Esophagus squamous epithelium (tissue), 5 donors: ENCODE measurements around the gene MBP. TPM values are rescaled to one million over a fixed set of nuclear protein-coding genes. Genes with fewer than 3 reads are reported as not detected.

Source experiments
- DNase-seq: peaks from one replicate; lab custom pipeline; 2025; lab: John Stamatoyannopoulos, UW
- H3K27ac ChIP-seq, 4 donors: fragments of 200-600 bp; sonication (generic); one replicate each; pipeline ENCODE4 v1.5.1; 2016 to 2019; ENCODE audit warnings: mild to moderate bottlenecking in 1 of 4
- H3K27me3 ChIP-seq, 4 donors: fragments of 200-600 bp; sonication (generic); 1 replicate in 3 of 4; 2 replicates in 1 of 4; pipeline versions ENCODE4 v1.5.1 to v1.6.0; 2017 to 2021; ENCODE audit warnings: antibody characterized with exemption in 1 of 4
- H3K36me3 ChIP-seq, 3 donors: fragments of 200-600 bp; sonication (generic); one replicate each; pipeline ENCODE4 v1.5.1; 2016 to 2019
- H3K4me1 ChIP-seq, 3 donors: fragments of 200-600 bp; sonication (generic); one replicate each; pipeline ENCODE4 v1.5.1; 2017 to 2019
- H3K4me3 ChIP-seq, 4 donors: fragments of 200-600 bp; sonication (generic); 1 replicate in 3 of 4; 2 replicates in 1 of 4; pipeline ENCODE4 v1.5.1; 2016 to 2019; ENCODE audit warnings: mild to moderate bottlenecking in 2 of 4, moderate library complexity in 1 of 4
- H3K9me3 ChIP-seq, 3 donors: fragments of 200-600 bp; sonication (generic); one replicate each; pipeline ENCODE4 v1.5.1; 2016 to 2019
- CTCF ChIP-seq, 6 experiments: fragments of 450-650 bp in 4 of 6; fragments of 200-600 bp in 2 of 6; sonication (generic) in 2 of 6; IDR thresholded peaks; one replicate each; pipeline ENCODE4 v1.5.1; 2016 to 2019; ENCODE audit warnings: antibody characterized with exemption in 6 of 6, mild to moderate bottlenecking in 4 of 6, moderate library complexity in 4 of 6
- POLR2A ChIP-seq, 4 donors: fragments of 450-650 bp; IDR thresholded peaks; one replicate each; pipeline ENCODE4 v1.6.1; 2017; ENCODE audit warnings: antibody characterized with exemption in 4 of 4, mild to moderate bottlenecking in 4 of 4, moderate library complexity in 3 of 4
- WGBS, 2 donors: methylation state at CpG; one replicate each; pipeline ENCODE4 v1.1.5; 2018; 5-methylcytosine and 5-hydroxymethylcytosine counted together
- intact Hi-C: fragments of 100-400 bp; cut with DNase I; formaldehyde crosslinking; loops from one replicate; pipeline ENCODE4 v1.15.0; 2022
- total RNA-seq, 4 donors: library from RNA; depleted of rRNA; stranded (reverse); fragments of >200 nt; gene quantifications; one replicate each; pipeline ENCODE4 v1.1.0, GENCODE V29; 2016
- donor health status: DM: yes; HTN: yes; CAD: no.

Gene MBP
- total RNA-seq, 4 donors from 2014 or later = 21.9 to 38.9 (median 25.2) TPM

DNA sequence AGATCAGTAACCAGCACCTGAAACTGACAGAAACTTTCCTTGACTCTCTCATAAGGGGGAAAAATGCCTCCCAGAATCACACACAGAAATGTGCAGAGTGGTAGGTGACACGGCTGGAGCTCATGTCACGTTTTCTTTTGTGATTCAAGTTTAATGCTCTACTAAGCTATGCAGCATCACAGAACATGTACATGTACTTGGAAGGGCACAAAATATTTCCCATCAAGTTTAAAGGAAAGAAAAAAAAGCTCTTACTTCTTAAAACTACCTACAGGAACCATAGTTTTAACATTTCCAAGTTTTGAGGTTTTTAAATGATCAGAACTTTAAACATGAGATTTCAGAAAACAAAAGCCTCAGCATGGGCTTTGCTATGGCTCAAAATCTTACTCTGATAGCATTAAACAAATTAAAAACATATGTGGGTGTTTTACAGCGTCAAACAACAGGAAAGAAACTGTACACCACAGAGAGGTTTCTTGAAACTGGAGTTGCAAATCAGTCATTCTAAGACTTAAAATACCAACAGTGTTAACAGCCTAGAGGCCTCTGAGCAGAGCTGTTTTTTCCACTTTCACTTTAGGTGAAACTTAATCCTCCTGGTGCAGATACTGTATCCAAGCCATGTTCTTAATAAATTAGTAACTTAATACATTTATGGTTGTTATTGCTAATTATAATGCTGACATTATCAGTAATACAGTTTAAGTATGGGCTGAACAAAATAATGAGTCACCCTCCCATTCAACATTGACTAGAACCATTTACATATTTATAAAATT is 30.1 kb downstream of the MBP start:
- 5 to 16% methylated on average over 3 of the region's 3 CpGs for WGBS, 2 donors
- H3K9me3 ChIP-seq = no peaks in the 10 kb centered on the region

GRCh38 chr18:77101410-77102258 is 30.9 kb downstream of the MBP start:
- 6 to 12% methylated on average over 13 to 16 of the region's 16 CpGs for WGBS, 2 donors
- peak; percentile 38 for DNase-seq

More for the DNA sequence above, 30.1 kb downstream of the MBP start:
- TF ChIP-seq POLR2A (IDR thresholded peaks at IDR 0.05) (no peak), CTCF (IDR thresholded peaks at IDR 0.05) (no peak)
- intact Hi-C loops = no loop called here
- Histone ChIP-seq H3K4me3 (peak overlapping the region in 1 of 4 donors; percentile 36), H3K4me1 (peaks cover 27 to 90% (median 50%) of the 10 kb centered on the region in 3 donors), H3K36me3 (peaks cover 0 to 28% (median 3%) of the 10 kb centered on the region in 3 donors), H3K27ac (peak overlapping the region; percentile 87 to 95 (median 91)), H3K27me3 (no peaks in the 10 kb centered on the region)
- no peak for DNase-seq

DNA sequence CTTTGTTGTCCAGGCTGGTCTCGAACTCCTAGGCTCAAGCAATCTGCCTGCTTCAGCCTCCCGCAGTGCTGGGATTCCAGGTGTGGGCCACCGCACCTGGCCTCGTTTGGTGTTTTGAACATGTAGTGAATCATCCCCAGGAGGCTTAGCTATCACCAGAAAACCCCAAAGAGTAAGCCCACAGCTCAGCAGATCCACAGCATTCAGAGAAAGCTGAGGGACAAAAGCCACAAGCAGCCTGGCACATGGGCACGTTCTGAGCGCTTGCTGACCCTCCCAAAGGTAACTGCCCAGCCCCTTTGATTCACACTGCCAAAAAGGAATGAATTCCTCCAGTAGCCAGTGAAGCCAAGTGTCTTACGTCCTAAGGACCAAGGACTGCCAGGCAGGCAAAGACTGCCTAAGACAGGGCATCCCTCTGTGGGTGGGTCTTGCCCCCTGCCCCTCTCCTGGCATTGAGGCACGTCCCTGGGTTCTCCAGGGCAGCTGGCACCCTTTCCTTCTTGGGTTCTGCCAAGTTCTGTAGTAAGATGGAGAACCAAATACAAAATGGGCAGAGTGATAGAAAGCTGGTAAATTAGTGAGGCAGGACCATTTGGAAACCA is 31.7 kb downstream of the MBP start:
- DNase-seq = no peak
- 20 to 42% methylated on average over 2 to 6 of the region's 8 CpGs for WGBS, 2 donors
- H3K4me1 ChIP-seq = peaks cover 25 to 90% (median 39%) of the 10 kb centered on the region in 3 donors
- peaks cover 0 to 39% (median 3%) of the 10 kb centered on the region in 3 donors for H3K36me3 ChIP-seq
- H3K27ac ChIP-seq = peak overlapping the region; percentile 87 to 95 (median 91)
- no peaks in the 10 kb centered on the region for H3K27me3 ChIP-seq
- H3K9me3 ChIP-seq = no peaks in the 10 kb centered on the region
- intact Hi-C loops = no loop called here
- H3K4me3 ChIP-seq = peak overlapping the region in 1 of 4 donors; percentile 36
- no peak for TF ChIP-seq POLR2A (IDR thresholded peaks at IDR 0.05)
- no peak for TF ChIP-seq CTCF (IDR thresholded peaks at IDR 0.05)

More at GRCh38 chr18:77101410-77102258, 30.9 kb downstream of the MBP start:
- no peaks in the 10 kb centered on the region for H3K9me3 ChIP-seq
- peak overlapping the region; percentile 87 to 95 (median 91) for H3K27ac ChIP-seq
- H3K36me3 ChIP-seq = peaks cover 0 to 35% (median 3%) of the 10 kb centered on the region in 3 donors
- no peaks in the 10 kb centered on the region for H3K27me3 ChIP-seq
- intact Hi-C loops = no loop called here
- peaks cover 27 to 90% (median 43%) of the 10 kb centered on the region in 3 donors for H3K4me1 ChIP-seq
- TF ChIP-seq POLR2A (IDR thresholded peaks at IDR 0.05) = peak in 1 of 4 donors; percentile 44
- TF ChIP-seq CTCF (IDR thresholded peaks at IDR 0.05) = no peak
- H3K4me3 ChIP-seq = peak overlapping the region in 2 of 4 donors; percentile 5 to 36

- H3K4me1 ChIP-seq = peaks cover 26 to 93% (median 39%) of the 10 kb centered on the region in 3 donors
These were observed 32.9 kb downstream of the MBP start for GRCh38 chr18:77099485-77100370.

More at GRCh38 chr18:77099485-77100370, 32.9 kb downstream of the MBP start:
- Histone ChIP-seq H3K4me3 (no peak overlapping the region), H3K9me3 (no peaks in the 10 kb centered on the region), H3K27ac (peak overlapping the region in 2 of 4 donors; percentile 90 to 92), H3K36me3 (peaks cover 0 to 44% (median 3%) of the 10 kb centered on the region in 3 donors), H3K27me3 (no peaks in the 10 kb centered on the region)
- 70 to 74% methylated on average over 11 to 12 of the region's 21 CpGs for WGBS, 2 donors
- intact Hi-C loops = no loop called here
- DNase-seq = no peak
- TF ChIP-seq POLR2A (IDR thresholded peaks at IDR 0.05) = no peak
- TF ChIP-seq CTCF (IDR thresholded peaks at IDR 0.05) = no peak
